ENCODE data around the gene ANKUB1.

- TF ChIP-seq CTCF (IDR thresholded peaks at IDR 0.05) (no peak), POLR2A (IDR thresholded peaks at IDR 0.05) (no peak)
Measured at GRCh38 chr3:149815321-149815720, 23.0 kb upstream of the ANKUB1 start.
